ENCODE measurements around the gene PWP2. TPM values are rescaled to one million over a fixed set of nuclear protein-coding genes. Genes with fewer than 3 reads are reported as not detected.

Gene PWP2
- total RNA-seq, 1 experiment from 2014 or later = 6.0 TPM

DNA sequence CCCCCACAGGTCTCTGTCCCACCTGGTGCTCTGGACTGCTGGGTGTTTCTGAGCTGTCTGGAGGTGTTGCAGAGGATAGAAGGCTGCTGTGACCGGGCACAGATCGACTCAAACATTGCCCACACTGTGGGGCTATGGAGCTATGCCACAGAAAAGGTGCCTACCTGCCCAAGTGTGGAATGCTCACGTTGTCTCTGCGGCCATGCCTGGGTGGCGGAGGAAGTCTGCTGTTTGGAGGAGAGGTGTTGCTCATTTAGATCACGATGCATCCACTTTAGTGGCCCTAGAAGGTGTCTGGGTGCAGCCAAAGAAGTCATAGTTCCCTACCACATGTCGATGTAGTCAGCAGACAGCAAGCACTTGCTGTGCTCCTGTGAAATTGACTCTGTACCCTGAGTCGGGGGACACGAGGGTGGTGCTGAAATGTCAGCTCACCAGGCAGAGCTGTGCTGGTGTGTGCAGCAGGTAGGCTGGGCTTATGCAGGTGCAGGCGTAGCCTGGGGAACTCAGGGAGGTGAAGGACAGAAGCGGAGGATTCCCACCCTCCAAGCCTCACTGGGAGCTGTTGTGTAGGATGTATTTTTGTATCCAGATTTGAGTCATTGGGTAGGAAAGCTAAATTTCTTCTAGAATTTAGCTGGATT, 32.8 kb upstream of the PWP2 start:
- Histone ChIP-seq H3K4me1 (ENCODE audit: insufficient read depth, low read length) (no peaks in the 10 kb centered on the region), H3K56ac (ENCODE audit: insufficient read length, low read depth, low read length) (no peak overlapping the region), H3K27me3 (ENCODE audit: insufficient read depth, low read length) (no peaks in the 10 kb centered on the region), H3K23ac (ENCODE audit: insufficient read length, low read depth, low read length) (no peak overlapping the region), H2BK20ac (ENCODE audit: low read depth, low read length, poor library complexity, severe bottlenecking) (no peak overlapping the region), H4K20me1 (ENCODE audit: control insufficient read depth, insufficient read depth, insufficient read length) (no peaks in the 10 kb centered on the region), H3K14ac (ENCODE audit: insufficient read depth, low read length) (no peak overlapping the region; the same call in 1 of the 2 replicates), H3K9ac (ENCODE audit: extremely low read depth, insufficient read length, low read length) (no peak overlapping the region), H2BK12ac (ENCODE audit: insufficient read length, low read depth, low read length) (no peak overlapping the region), H3K4ac (ENCODE audit: low read depth, low read length) (no peak overlapping the region), H3K27ac (ENCODE audit: insufficient read length, low read depth, low read length) (no peak overlapping the region), H3K79me2 (ENCODE audit: insufficient read depth, low read length) (peaks cover 2% of the 10 kb centered on the region; the same call in 1 of the 2 replicates), H2AK5ac (ENCODE audit: insufficient read length, low read length) (no peak overlapping the region), H4K5ac (ENCODE audit: insufficient read length, low read depth, low read length) (no peak overlapping the region), H3K23me2 (ENCODE audit: insufficient read length, low read depth, low read length, poor library complexity, severe bottlenecking) (no peaks in the 10 kb centered on the region), H2BK15ac (ENCODE audit: low read depth, low read length) (no peak overlapping the region), H2BK5ac (ENCODE audit: insufficient read length, low read length) (no peak overlapping the region), H3K18ac (ENCODE audit: insufficient read length, low read depth, low read length) (no peak overlapping the region), H2BK120ac (ENCODE audit: low read depth, low read length, poor library complexity, severe bottlenecking) (no peak overlapping the region), H2AFZ (ENCODE audit: low read length) (no peak overlapping the region), H3T11ph (ENCODE audit: low read length) (no peak overlapping the region), H3K4me2 (ENCODE audit: insufficient read depth, insufficient read length, low read length) (no peak overlapping the region), H4K8ac (replicated peaks; ENCODE audit: insufficient read length, low read depth, low read length) (no peak overlapping the region), H3K9me3 (ENCODE audit: control insufficient read depth, low read depth, low read length) (no peaks in the 10 kb centered on the region), H3K79me1 (ENCODE audit: insufficient read depth, low read depth, low read length, poor library complexity, severe bottlenecking) (no peaks in the 10 kb centered on the region), H4K91ac (ENCODE audit: insufficient read length, low read depth, low read length) (no peak overlapping the region)
- Mint-ChIP-seq H3K36me3 (ENCODE audit: insufficient read depth in 1 of 3, low read depth in 3 of 3) (peaks cover 19 to 53% (median 41%) of the 10 kb centered on the region in 3 experiments; a peak in 5 of 7 replicates), H3K4me1 (peaks cover 12% of the 10 kb centered on the region in 2 experiments), H3K27ac (peak overlapping the region in 2 of 3 experiments; percentile 49 to 94; a peak in 5 of 7 replicates), H3K9me3 (no peaks in the 10 kb centered on the region; a peak in 1 of 5 replicates), H3K4me3 (no peak overlapping the region), H3K27me3 (ENCODE audit: low read depth) (no peaks in the 10 kb centered on the region)
- DNase-seq = no peak
- TF ChIP-seq CTCF (conservative IDR thresholded peaks at IDR 0.05) = no peak
- WGBS (ENCODE audit: extremely low coverage, insufficient read length, low lambda C conversion rate) = no CpG with 5 or more reads among the region's 11 CpGs

All from H9 (cell line).